ENCODE data around the gene CAD.

DNA sequence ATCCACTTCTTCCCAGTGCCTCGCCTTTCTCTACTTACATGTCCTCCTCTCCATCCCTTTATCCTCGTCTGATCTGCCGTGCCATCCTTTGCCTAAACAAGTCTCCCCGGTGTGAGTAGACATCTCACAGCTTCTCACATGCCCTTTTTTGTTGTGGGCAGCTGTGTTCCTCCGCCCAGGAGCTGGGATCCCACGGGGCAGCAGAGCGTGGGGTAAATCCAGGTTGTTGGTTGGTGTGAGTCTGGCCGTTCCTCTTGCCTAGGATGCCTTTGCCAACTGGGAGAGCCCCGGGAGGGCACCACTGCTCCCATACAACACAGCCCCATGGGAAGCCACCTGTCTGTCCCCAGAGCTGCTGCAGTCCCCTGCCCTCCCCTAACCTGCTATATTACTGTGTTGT lies 23.2 kb downstream of the CAD start:
- no peak for TF ChIP-seq POLR2A (IDR thresholded peaks at IDR 0.05)
- TF ChIP-seq, protein P1, sequence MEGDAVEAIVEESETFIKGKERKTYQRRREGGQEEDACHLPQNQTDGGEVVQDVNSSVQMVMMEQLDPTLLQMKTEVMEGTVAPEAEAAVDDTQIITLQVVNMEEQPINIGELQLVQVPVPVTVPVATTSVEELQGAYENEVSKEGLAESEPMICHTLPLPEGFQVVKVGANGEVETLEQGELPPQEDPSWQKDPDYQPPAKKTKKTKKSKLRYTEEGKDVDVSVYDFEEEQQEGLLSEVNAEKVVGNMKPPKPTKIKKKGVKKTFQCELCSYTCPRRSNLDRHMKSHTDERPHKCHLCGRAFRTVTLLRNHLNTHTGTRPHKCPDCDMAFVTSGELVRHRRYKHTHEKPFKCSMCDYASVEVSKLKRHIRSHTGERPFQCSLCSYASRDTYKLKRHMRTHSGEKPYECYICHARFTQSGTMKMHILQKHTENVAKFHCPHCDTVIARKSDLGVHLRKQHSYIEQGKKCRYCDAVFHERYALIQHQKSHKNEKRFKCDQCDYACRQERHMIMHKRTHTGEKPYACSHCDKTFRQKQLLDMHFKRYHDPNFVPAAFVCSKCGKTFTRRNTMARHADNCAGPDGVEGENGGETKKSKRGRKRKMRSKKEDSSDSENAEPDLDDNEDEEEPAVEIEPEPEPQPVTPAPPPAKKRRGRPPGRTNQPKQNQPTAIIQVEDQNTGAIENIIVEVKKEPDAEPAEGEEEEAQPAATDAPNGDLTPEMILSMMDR (IDR thresholded peaks at IDR 0.05): no peak
